HL-60/S4 treated with phorbol 12-myristate 13-acetate at 8.2 ng/mL for 4 days and 3 days (cell line): ENCODE results near the gene RAG2.

Source experiments
- in situ Hi-C: fragments of 300-500 bp; cut with MboI; formaldehyde crosslinking; loops from 2 replicates; pipeline ENCODE4 v1.15.0; 2022; ENCODE audit warnings: low sequenced_read_pairs

RAG2 gene

DNA sequence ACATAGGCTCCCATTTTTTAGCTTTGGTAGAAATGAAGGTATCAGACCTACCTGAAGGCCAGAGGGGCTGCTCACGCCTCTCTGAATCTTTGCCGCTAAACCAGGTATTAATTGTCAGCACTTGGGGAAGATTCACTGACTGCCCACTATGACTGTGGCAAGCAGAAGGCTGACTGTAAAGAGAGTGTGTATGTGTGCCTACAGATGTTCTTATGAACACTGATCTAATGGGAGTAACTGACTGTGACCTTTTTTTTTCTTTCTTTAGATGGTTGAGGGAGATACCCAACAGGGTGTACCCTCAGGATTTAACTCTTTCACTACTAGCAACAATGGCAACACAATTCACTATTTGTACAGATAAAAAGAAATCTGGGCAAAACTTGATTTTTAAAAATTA, at the start of gene RAG2:
Gene RAG2 (minus strand): TSS at position 186 of the 400 bp plus-strand sequence. CDS start 4,068 bp downstream, outside the sequence.
- in situ Hi-C loops: no loop called here

DNA sequence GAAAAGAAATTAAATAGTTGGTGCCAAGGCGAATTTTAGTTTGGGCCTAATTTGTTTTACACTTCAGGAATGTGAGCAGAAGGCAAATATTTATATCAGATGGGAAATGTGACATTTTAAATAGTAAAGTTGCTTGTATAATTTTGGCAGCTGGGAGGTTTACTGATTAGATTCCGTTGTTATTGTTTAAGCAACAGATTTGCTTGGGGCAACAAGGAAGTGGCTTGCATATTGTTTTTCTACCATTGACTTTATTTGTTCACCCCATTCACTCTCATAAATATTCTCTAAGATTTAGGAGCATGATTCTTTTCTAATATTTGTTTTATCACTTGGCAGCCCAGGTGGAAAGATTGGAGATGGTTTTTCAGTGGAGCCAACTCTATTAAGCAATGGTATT, 40.5 kb upstream of the RAG2 start:
- in situ Hi-C loops: no loop called here

DNA sequence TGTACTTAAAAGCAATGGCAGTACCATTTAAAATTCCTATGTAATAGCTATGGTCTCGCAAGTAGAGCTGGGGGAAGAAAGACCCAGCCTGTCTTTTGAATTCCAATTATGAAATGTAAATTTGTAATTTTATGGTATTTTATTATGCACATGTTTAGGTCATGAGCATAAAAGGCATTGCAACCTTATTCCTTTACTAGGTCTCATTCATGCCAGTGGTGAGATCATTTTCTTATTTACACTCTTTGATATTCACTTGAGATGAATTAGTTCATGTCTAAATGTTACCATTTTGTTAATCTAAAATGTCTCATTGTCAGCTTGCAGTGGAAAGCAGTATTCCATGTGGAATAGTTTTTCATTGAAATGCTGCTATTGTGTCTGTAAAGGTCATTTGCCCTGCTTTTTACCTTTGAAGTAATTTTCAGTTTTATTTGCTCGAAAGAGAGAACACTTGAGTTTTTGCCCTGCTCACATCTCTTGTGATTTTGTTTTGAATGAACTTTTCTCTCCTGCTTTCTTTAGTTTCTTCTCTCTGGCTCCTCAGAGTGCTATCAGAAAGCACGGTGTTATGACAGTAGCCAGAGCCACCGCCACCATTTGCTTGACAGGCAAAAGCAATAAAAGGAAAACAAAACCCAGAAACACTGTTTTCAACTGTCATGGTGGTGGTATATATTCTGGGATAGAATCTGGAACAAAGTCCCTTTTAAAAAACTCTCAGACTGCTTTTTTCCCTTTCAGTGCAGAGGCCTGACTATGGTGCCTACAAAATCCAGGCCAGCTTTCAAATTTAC, 37.2 kb upstream of the RAG2 start:
- in situ Hi-C loops: no loop called here

DNA sequence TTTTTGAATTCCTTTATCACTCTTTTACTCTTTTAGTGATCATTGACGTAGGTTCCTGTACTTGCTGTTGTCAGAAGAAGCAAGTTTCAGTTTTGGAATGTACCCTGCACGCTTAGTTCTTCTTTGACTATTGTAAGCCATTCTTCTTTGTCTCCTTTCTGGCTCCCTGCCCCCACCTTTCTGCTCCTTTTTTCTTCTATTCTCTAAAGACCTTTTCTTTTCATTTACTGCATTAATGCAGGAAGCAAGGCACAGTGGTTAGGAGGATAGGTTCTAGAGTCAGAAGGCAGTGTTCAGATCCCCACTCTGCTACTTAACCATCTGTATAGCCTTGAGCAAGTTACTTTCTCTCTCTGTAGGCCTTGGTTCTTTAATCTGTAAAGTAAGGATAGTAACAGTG, 33.7 kb upstream of the RAG2 start:
- in situ Hi-C loops: no loop called here

DNA sequence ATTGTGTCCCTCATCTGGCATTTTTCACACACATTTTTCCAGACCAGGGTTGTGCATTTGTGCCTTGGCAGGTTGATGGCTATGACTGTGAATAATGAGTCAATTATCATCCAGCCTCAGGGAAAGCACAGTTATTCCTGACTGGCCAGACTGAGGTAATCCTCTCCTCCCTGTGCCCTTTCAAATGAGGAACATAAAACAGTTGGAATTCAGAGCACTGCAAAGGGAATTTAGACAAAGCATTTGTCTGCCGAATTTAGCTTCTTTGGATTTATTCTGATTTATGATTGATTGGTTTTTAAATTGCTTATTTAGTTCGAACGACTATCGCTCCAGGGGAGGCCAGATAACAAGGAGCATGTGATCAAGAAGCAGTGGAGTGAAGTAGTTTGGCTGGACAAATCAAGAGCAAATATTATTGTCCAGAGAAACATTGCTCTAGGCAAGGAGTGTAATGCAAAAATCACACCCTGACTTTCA, 30.8 kb upstream of the RAG2 start:
- in situ Hi-C loops: no loop called here

DNA sequence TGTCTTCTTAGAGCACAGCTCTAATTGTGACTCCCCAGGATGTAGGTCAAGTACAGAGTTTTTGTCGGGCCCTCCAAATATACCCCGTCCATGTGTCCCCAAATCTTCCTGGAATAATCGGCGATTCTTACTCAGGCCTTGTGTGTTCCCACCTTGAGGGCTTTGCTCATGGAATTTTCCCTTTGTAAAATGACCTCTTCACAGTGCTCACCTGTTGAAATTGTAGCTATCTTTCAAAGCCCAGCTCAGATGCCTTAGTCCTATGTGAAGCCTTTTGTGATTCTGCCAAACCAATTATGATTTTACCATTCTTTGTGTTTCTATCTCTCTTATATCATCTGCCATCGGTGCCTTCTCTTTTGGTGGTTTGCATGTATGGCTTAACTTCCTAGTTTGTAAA, 30.1 kb upstream of the RAG2 start:
- in situ Hi-C loops: no loop called here

DNA sequence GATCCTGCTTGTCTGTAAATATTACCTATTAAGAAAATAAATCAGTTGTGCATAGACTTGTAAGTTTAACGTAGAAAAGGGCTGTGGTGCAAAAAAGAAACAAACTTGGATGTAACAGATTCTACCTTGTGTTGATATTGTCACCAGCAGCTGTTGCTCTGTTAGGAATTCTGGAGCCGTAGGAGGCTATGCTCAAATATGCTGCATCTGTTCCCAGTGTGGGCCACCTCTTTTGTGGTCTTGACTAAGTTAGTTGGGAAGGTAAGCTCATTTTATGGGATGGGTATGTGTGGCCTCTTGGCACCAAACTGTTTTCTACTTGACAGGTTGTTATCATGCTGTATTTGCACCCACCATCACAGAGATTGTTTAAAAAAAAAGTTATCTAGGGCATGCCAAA, 29.4 kb upstream of the RAG2 start:
- in situ Hi-C loops: no loop called here

DNA sequence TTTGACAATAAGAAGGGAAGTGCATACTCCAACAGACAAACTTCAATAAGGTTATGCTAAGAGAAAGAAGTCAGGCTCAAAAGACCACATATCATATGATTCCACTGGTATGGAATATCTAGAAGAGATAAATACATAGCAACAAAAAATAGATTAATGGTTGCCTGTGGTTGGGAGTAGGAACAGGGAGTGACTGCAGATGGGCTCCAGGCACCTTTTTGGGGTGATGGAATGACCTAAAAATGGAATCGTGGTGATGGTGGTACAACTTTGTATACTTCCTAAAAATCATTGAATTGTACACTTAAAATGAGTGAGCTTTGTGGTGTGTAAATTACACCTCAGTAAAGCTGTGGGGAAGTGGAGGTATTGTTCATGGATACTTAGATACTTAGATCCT, 29.0 kb upstream of the RAG2 start:
- in situ Hi-C loops: no loop called here

DNA sequence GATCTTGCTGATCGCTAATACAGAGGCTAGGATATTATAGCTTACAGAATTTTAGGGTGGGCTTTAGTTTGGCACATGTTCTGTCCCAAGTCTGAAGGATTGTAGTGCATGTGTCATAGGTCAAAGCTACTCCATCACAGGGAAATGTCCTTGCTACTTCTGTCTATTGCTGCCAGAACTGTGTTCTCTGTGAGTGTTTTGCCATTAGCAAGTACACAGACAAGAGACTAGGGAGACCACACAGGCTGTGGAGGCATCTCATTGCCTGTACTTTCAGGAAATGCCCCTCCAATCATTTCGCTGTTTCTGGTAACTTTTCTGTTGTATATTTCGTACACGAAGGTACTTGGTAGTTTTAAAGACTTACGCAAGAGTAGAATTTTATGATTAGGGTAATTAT, 25.5 kb upstream of the RAG2 start:
- in situ Hi-C loops: no loop called here

DNA sequence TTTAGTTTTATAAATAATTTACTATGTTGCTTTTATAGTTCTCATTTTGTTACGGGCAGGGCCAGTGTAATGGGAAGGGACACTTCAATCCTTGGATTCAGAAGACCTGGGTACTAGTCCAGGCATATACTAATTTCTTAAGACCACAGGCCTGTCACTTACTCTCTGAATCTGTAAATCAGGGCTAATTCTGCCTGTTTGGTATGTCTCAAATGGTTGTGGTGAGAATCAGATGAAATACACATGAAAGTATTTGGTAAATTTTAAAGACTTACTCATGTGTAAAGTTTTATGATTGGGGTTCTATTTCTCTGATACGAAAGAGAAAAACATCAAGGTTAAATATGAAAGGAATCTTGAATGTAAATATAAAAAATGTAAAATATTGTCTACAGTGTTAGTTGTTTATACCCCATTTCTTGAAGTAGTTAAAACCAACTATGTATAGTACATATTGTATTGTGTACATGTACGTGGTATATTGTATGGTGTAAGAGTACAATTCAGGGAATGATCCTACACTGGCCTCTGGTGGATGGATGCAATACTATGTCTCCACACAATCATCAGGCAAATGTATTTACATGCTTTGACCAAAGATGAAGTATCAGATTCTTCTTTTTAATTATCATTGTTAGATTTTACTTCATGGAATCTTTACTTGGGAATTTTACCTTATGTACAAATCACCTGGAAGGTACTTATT, 24.5 kb upstream of the RAG2 start:
- in situ Hi-C loops: no loop called here

DNA sequence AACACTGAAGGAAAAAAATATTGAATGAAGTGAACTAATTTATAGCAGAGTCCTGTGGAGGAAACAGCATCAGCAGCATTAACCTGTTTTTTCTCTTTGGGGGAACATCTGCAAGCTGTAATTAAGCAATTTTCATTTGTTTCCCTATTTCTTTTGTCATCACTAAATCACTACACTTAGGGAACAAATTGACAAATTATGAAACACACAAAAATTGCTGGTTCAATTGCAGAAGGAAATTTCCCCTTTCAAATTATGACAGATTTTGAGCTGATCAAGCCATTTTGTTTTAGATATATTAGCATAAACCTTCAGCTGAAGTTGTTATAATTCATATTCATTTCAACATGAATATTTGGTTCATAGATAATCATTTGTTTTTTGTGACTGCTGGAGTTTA, 22.2 kb upstream of the RAG2 start:
- in situ Hi-C loops: no loop called here

DNA sequence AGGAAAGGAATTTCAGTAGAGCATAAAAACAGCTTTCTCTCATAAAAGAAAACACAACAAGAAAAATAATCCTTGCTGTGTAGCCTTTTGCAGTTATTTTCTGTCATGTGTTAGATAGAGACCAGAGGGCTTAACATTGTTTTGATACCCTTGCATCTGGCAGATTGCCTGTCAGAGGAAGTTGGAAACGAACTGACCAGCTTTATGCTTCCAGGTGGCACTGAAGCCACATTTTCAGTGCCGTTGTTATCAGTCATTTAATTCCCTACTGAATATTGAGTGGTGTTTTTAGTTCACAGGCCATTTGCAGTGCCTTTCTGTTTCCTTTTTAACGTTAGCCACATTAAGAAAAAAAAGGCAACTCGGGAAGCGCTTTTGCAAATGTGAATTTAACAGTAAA, 21.5 kb upstream of the RAG2 start:
- in situ Hi-C loops: no loop called here

DNA sequence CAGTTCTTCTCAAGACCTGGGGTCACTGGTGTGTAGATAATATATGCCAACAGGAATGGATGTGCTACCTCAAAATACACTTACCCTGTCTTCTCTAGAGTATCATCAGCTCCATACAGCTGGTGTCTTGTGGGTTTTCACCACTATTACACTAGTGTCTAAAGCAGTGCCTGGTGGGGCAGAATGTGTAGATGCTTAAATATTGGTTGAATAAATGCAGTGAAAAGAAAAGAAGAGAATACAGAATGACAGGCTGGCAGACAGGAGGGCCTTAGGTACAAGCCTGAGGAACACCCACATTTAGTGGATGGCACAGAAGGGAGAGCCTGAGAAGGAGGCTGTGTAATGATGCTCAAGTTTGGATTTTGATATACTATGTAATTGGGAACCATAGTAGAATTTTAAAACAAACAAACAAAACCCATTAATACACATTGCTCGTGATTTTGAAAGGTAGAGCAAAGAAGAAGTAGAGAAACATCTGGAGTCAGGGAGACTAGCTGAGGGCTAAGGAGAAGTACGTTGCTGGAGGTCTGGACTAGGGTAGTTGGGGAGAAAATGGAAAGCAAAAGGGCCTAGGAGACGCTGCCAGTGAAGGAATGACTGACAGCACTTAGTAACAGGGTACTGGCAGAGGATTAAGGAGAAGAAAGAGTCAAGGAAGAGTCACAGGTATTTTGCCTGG, 20.5 kb upstream of the RAG2 start:
- in situ Hi-C loops: no loop called here

DNA sequence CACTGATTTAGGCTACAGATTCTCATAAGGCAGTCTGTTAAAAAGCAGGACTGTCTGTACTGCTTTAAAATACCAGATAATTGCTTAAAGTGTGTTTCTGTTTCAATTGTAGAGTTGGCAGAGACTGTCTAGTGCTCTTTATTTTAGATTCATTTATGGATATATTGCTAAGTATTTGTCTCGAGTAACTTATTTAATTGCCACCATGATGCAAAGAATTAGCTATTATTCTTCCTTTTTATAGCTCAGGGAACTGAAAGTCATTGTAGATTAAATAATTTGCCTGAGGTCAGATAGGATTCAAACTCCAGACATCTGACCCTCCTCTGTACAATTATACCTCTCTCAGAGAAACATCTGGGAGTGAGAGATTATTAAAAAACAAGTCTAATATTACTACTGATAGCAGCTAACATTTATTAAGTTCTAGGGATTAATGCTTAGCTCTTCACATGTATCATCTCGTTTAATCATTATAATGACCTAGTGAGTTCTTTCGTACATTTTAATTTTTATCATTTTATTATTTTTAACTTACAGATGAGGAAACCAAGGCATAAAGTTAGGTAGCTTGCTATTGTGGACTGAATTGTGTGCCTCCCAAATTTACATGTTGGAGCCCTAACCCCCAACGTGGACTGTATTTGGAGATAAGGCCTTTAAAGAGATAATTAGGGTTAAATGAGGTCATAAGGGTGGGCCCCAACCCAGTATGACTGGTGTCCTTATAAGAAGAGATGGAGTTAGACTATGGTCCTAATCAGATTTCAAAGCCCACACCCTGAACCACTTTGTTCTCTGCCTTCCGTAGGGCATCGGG, 19.7 kb upstream of the RAG2 start:
- in situ Hi-C loops: no loop called here

DNA sequence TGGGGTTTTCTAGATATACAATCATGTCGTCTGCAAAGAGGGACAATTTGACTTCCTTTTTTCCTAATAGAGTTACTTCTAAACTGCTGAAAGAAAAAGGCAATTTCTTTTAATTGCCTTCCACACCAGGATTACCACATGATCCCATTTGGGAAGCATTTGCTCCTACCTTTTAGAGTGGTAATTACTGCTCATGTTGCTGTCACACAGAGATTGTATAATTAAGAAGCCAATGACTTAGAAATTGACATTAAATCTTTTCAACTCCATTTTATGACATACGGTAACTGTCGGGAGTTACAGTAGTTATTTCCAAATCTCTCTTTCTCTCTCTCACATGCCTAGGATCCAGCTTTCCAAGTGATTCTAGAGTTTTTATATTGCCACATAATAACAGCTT, 17.8 kb upstream of the RAG2 start:
- in situ Hi-C loops: no loop called here

DNA sequence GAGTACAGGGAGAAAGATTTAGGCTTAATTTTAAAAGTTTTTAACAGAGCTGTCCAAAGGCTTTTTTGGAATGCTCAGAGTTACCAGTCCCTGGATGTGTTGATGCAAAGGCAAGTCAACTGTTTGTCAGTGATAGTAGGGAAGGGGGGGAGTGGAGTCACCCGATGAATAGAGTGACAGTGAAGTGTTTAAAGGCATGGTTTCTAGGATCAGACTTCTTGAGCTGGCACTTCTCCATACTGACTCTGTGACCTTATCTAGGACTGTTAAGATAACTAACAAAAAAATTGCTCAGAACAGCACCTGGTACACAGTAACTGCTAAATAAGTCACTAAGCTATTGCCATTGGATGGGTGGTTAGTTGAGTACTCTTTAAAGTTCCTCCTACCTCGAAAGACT, 11.3 kb upstream of the RAG2 start:
- in situ Hi-C loops: no loop called here

DNA sequence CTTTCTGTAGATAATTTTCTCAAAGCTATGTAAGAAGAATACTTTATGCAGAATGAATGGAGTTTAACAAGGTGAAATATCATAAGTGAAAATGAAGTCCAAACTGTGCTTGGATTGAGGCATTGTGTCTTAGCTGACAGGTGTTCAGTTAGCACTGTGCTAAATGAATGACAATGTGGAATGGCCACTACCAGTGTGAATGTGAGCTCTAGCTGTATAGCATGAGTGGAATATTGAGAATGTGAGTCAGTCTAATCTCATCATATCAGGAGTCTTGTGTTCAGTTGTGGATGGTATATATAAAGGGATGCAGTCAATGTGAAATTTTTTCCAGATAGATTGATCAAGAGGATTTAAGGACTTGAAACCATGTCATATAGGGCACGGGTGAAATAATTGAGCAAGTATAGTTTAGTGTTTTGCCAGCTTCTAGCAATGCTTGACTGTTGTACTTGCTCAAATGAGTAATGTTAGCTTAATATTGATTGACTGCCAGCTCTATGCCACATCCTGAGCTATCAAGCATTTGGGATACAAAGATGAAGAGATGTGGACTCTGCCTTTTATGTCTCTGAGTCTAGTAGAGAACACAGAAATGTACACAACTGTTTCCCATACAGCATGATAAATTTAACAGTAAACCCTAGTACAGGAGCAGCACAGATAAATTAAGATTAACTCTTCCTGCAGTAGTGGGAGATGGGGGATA, 10.6 kb upstream of the RAG2 start:
- in situ Hi-C loops: no loop called here

DNA sequence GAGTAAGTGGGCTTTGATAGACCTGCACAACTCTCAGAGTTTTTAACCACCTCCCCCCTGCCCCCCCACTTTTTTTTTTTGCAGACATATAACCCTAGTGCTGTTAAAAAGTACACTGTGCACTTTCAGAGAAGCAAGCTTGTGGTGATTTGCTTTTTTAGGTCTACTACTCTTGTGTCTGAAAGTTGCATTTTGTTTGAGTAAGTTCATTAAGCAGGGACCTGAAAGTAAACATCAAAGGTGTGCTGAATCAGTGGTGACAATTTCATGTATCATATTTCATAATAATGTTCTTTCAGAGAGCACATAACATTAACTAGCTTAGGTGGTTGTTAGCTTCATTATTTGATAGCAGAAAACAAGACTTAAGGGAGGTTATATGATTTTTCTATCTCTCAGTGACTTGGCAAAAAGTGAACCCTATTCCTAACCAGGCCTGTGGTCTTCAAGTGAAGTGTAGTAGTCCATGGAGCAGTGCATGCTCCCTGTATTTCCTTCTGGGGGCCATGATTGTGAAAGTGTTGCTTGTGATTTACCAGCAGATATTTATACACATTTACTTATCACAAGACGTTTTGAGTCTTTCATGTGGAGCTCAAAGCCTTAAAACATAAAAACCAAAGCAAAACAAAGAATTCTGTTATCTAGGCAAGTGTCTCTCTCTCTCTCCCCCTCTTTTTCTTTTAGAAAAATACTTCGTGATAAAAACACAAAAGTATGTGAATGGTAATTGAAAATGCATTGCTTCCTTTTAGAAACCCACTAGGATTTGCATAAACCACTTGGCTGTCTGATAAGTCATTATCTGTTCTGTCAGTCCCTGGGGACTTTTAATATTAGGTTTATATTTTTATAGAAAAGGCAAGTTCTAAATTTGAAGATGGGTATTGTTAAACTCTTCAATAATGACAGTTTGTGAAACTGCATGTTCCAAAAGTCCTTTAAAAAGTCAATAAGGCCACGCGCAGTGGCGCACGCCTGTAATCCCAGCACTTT, 7.5 kb upstream of the RAG2 start:
- in situ Hi-C loops: no loop called here

DNA sequence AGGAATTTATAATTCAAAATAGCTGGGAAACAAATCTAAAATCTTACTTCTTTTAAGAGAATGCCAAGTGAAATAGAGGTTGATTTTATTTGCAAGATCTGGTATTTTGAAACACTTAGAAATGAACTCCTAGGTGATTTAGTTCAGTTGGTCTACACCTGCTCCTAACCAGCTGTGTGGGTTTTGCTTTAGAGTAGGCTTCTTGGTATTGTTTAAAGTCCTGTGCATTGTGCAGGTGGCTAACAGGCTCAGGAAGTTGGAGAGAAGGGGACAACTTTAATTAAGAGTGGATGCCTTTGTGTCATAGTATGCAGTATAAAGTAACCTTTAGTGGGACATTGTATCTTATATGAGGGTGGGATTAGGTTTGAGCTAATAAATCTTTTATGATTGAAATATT, 4.1 kb upstream of the RAG2 start:
- in situ Hi-C loops: no loop called here
